Suprapubic skin (tissue), 4 donors: Measurements from ENCODE around the gene MATR3. TPM values are rescaled to one million over a fixed set of nuclear protein-coding genes. Genes with fewer than 3 reads are reported as not detected.

Source experiments
- DNase-seq, 2 donors: peaks; one replicate each; pipeline ENCODE4 v3.0.0-alpha.2; 2019; ENCODE audit warnings: low spot score in 2 of 2
- H3K27ac ChIP-seq: fragments of 200-600 bp; sonication (generic); one replicate; pipeline ENCODE4 v1.5.1; 2019
- H3K27me3 ChIP-seq: fragments of 200-600 bp; sonication (generic); one replicate; pipeline ENCODE4 v1.5.1; 2019
- H3K36me3 ChIP-seq: fragments of 200-600 bp; sonication (generic); one replicate; pipeline ENCODE4 v1.5.1; 2019
- H3K4me1 ChIP-seq: fragments of 200-600 bp; sonication (generic); one replicate; pipeline ENCODE4 v1.5.1; 2019
- H3K4me3 ChIP-seq: fragments of 200-600 bp; sonication (generic); one replicate; pipeline ENCODE4 v1.5.1; 2019; ENCODE audit warnings: mild to moderate bottlenecking
- H3K9me3 ChIP-seq: fragments of 200-600 bp; sonication (generic); one replicate; pipeline ENCODE4 v1.5.1; 2019
- CTCF ChIP-seq, 2 donors: fragments of 200-600 bp in 1 of 2; fragments of 450-650 bp in 1 of 2; sonication (generic) in 1 of 2; IDR thresholded peaks; one replicate each; pipeline ENCODE4 v1.5.1; 2016 to 2019; ENCODE audit warnings: antibody characterized with exemption in 2 of 2, mild to moderate bottlenecking in 1 of 2, moderate library complexity in 1 of 2
- EP300 ChIP-seq: sonication (generic); formaldehyde crosslinking; IDR thresholded peaks from one replicate; pipeline ENCODE4 v1.6.1; 2017; ENCODE audit warnings: antibody characterized with exemption
- POLR2A ChIP-seq, 2 donors: fragments of 450-650 bp; IDR thresholded peaks; one replicate each; pipeline ENCODE4 v1.6.1; 2017; ENCODE audit warnings: antibody characterized with exemption in 2 of 2, mild to moderate bottlenecking in 2 of 2, moderate library complexity in 2 of 2
- POLR2AphosphoS5 ChIP-seq, 3 donors: sonication (generic); formaldehyde crosslinking; IDR thresholded peaks; one replicate each; pipeline ENCODE4 v1.6.1; 2017; ENCODE audit warnings: antibody characterized with exemption in 3 of 3
- WGBS: methylation state at CpG from one replicate; pipeline ENCODE4 v1.1.5; 2018; 5-methylcytosine and 5-hydroxymethylcytosine counted together
- total RNA-seq, 4 donors: library from RNA; depleted of rRNA; stranded (reverse); fragments of >200 nt; gene quantifications; one replicate each; pipeline ENCODE4 v1.1.0, GENCODE V29; 2016

The MATR3 gene
- total RNA-seq, 4 donors from 2014 or later: 115 to 192 (median 129) TPM

DNA sequence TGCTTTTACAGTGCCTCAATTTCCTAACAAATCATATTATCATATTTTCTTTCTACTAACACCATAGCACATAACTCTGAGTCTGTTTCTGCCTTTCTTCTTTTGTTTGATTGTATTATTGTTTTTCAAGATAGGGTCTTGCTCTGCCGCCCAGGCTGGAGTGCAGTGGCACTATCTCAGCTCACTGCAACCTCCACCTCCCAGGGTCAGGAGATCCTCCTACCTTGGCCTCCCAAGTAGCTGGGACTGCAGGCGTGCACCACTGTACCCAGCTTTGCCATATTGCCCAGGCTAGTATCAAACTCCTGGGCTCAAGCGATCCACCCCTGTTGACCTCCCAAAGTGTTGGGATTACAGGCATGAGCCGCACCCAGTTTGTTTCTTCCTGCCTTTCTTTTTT, 66.8 kb downstream of the MATR3 start:
- TF ChIP-seq POLR2AphosphoS5 (IDR thresholded peaks at IDR 0.05) (no peak), POLR2A (IDR thresholded peaks at IDR 0.05) (no peak), CTCF (IDR thresholded peaks at IDR 0.05) (no peak), EP300 (no peak)
- no peak for DNase-seq
- H3K27me3 ChIP-seq: no peaks in the 10 kb centered on the region
- no peak overlapping the region for H3K4me3 ChIP-seq
- H3K9me3 ChIP-seq: no peaks in the 10 kb centered on the region
- H3K4me1 ChIP-seq: peaks cover 4% of the 10 kb centered on the region
- H3K36me3 ChIP-seq: peaks cover 20% of the 10 kb centered on the region
- WGBS: 93% methylated on average over 4 of the region's 4 CpGs
- no peak overlapping the region for H3K27ac ChIP-seq

DNA sequence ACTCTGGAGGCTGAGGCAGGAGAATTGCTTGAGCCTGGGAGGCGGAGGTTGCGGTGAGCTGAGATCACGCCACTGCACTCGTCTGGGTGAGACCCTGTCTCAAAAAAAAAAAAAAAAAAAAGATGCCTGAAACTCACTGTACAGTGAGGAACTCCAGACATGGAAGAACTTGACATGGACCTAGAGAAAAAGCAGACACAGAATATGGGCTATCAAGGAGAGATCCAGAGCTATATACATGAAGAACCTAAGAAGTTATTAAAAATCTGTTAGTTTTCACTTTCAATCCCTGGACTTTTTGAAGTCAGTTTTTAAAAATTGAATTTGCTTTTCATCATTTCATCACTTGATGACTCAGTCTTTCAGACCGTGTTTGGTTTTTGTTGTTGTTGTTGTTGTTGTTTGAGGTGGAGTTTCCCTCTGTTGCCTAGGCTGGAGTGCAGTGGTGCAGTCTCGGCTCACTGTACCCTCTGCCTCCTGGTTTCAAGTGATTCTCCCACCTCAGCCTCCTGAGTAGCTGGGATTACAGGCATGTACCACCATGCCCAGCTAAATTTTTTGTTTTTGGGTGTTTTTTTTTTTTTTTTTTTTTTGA, 68.4 kb downstream of the MATR3 start:
- TF ChIP-seq POLR2AphosphoS5 (IDR thresholded peaks at IDR 0.05) (no peak), POLR2A (IDR thresholded peaks at IDR 0.05) (no peak), EP300 (no peak), CTCF (IDR thresholded peaks at IDR 0.05) (no peak)
- 78% methylated on average over 6 of the region's 6 CpGs for WGBS
- no peak for DNase-seq
- Histone ChIP-seq H3K36me3 (peaks cover 35% of the 10 kb centered on the region), H3K27me3 (no peaks in the 10 kb centered on the region), H3K27ac (no peak overlapping the region), H3K9me3 (no peaks in the 10 kb centered on the region), H3K4me1 (peaks cover 3% of the 10 kb centered on the region), H3K4me3 (no peak overlapping the region)

- Histone ChIP-seq H3K27me3 (no peaks in the 10 kb centered on the region), H3K36me3 (peaks cover 53% of the 10 kb centered on the region), H3K9me3 (no peaks in the 10 kb centered on the region), H3K4me1 (no peaks in the 10 kb centered on the region), H3K27ac (no peak overlapping the region), H3K4me3 (no peak overlapping the region)
- WGBS: 49% methylated on average over 2 of the region's 2 CpGs
- no peak for DNase-seq
- no peak for TF ChIP-seq EP300
- no peak for TF ChIP-seq POLR2AphosphoS5 (IDR thresholded peaks at IDR 0.05)
- no peak for TF ChIP-seq POLR2A (IDR thresholded peaks at IDR 0.05)
- no peak for TF ChIP-seq CTCF (IDR thresholded peaks at IDR 0.05)
Measured at GRCh38 chr5:139363937-139364336, 70.4 kb downstream of the MATR3 start.

DNA sequence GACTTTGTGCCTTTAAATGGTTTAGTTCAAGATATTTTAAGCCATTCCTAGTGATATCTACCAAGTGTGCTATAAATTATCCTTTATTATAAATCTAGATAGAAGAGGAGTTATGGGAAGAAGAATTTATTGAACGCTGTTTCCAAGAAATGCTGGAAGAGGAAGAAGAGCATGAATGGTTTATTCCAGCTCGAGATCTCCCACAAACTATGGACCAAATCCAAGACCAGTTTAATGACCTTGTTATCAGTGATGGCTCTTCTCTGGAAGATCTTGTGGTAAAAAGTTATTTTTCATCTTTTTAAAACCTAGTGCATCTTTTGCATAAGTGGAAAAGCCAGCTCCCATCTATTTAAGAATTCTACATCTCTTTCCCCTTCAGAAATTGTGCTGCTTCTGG, 70.9 kb downstream of the MATR3 start:
- Histone ChIP-seq H3K27ac (no peak overlapping the region), H3K4me3 (no peak overlapping the region), H3K4me1 (no peaks in the 10 kb centered on the region), H3K9me3 (no peaks in the 10 kb centered on the region), H3K36me3 (peaks cover 58% of the 10 kb centered on the region), H3K27me3 (no peaks in the 10 kb centered on the region)
- DNase-seq: no peak
- TF ChIP-seq CTCF (IDR thresholded peaks at IDR 0.05) (no peak), POLR2A (IDR thresholded peaks at IDR 0.05) (no peak)
- 62% methylated on average over 2 of the region's 2 CpGs for WGBS

DNA sequence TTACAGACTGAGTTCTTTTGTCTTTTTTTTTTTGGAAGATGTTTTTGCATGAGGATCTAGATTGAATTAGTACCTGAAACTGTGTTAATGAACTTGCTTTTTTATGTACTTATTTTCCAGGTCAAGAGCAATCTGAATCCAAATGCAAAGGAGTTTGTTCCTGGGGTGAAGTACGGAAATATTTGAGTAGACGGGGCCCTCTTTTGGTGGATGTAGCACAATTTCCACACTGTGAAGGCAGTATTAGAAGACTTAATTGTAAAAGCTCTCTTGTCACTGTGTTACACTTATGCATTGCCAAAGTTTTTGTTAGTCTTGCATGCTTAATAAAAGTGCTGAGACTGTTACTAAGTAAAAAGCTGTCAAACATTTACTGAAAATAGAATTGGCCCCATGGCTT, 75.1 kb downstream of the MATR3 start:
- Histone ChIP-seq H3K4me1 (peaks cover 5% of the 10 kb centered on the region), H3K36me3 (peaks cover 81% of the 10 kb centered on the region), H3K9me3 (no peaks in the 10 kb centered on the region), H3K4me3 (no peak overlapping the region), H3K27ac (no peak overlapping the region), H3K27me3 (no peaks in the 10 kb centered on the region)
- 80% methylated on average over 2 of the region's 2 CpGs for WGBS
- TF ChIP-seq POLR2A (IDR thresholded peaks at IDR 0.05) (no peak), POLR2AphosphoS5 (IDR thresholded peaks at IDR 0.05) (no peak), EP300 (no peak), CTCF (IDR thresholded peaks at IDR 0.05) (no peak)
- no peak for DNase-seq
